ENCODE data around the gene CWC22.

Gene CWC22

GRCh38 chr2:179917272-179917671 lies 89.8 kb downstream of the CWC22 start:
- Histone ChIP-seq H3K4me3 (ENCODE audit: low read length) (no peak overlapping the region), H2BK120ac (ENCODE audit: low read depth, low read length) (no peak overlapping the region), H3K79me2 (ENCODE audit: control insufficient read depth, insufficient read depth, low read length) (no peaks in the 10 kb centered on the region), H3K18ac (ENCODE audit: low read length) (no peak overlapping the region), H3K36me3 (ENCODE audit: control insufficient read depth, insufficient read depth, low read length) (no peaks in the 10 kb centered on the region), H3K4ac (ENCODE audit: low read depth, low read length) (no peak overlapping the region), H3K79me1 (ENCODE audit: low read length) (no peaks in the 10 kb centered on the region), H3K4me2 (ENCODE audit: low read length) (no peak overlapping the region), H3K27me3 (ENCODE audit: insufficient read depth, low read length, poor library complexity) (no peaks in the 10 kb centered on the region), H3K23ac (ENCODE audit: low read length) (no peak overlapping the region), H4K5ac (ENCODE audit: low read length) (no peak overlapping the region), H4K8ac (ENCODE audit: low read depth, low read length) (no peak overlapping the region), H2AK5ac (ENCODE audit: low read length) (no peak overlapping the region), H3K4me1 (ENCODE audit: control insufficient read depth, low read depth, low read length) (no peaks in the 10 kb centered on the region), H3K56ac (ENCODE audit: low read length) (no peak overlapping the region), H2BK15ac (replicated peaks; ENCODE audit: low read depth) (no peak overlapping the region), H2BK5ac (ENCODE audit: low read length) (no peak overlapping the region), H3K27ac (ENCODE audit: low read depth, low read length) (no peak overlapping the region), H3K9ac (ENCODE audit: low read length) (no peak overlapping the region)
- DNase-seq: no peak

- H2BK5ac ChIP-seq (ENCODE audit: low read length): no peak overlapping the region
- no peak overlapping the region for H3K18ac ChIP-seq (ENCODE audit: low read length)
- H3K4ac ChIP-seq (ENCODE audit: low read depth, low read length): no peak overlapping the region
- H4K8ac ChIP-seq (ENCODE audit: low read depth, low read length): no peak overlapping the region
- H3K4me1 ChIP-seq (ENCODE audit: control insufficient read depth, low read depth, low read length): no peaks in the 10 kb centered on the region
- H3K23ac ChIP-seq (ENCODE audit: low read length): no peak overlapping the region
- H3K27ac ChIP-seq (ENCODE audit: low read depth, low read length): no peak overlapping the region
- no peak overlapping the region for H3K4me2 ChIP-seq (ENCODE audit: low read length)
- peak; percentile 27 for DNase-seq
- H2BK120ac ChIP-seq (ENCODE audit: low read depth, low read length): no peak overlapping the region
- no CpG with 5 or more reads among the region's 1 CpG for WGBS (ENCODE audit: extremely low coverage, insufficient coverage, low lambda C conversion rate)
- no peak overlapping the region for H3K9ac ChIP-seq (ENCODE audit: low read length)
- H2AK5ac ChIP-seq (ENCODE audit: low read length): no peak overlapping the region
- no peak overlapping the region for H3K56ac ChIP-seq (ENCODE audit: low read length)
- H3K36me3 ChIP-seq (ENCODE audit: control insufficient read depth, insufficient read depth, low read length): no peaks in the 10 kb centered on the region
- no peak overlapping the region for H4K5ac ChIP-seq (ENCODE audit: low read length)
- H3K79me2 ChIP-seq (ENCODE audit: control insufficient read depth, insufficient read depth, low read length): no peaks in the 10 kb centered on the region
- no peak overlapping the region for H3K4me3 ChIP-seq (ENCODE audit: low read length)
- no peaks in the 10 kb centered on the region for H3K79me1 ChIP-seq (ENCODE audit: low read length)
- H3K27me3 ChIP-seq (ENCODE audit: insufficient read depth, low read length, poor library complexity): no peaks in the 10 kb centered on the region
- H2BK15ac ChIP-seq (replicated peaks; ENCODE audit: low read depth): no peak overlapping the region
These were observed 91.6 kb downstream of the CWC22 start for GRCh38 chr2:179915395-179915992.

- no peak overlapping the region for H3K18ac ChIP-seq (ENCODE audit: low read length)
- no peak overlapping the region for H2BK120ac ChIP-seq (ENCODE audit: low read depth, low read length)
- no peak overlapping the region for H4K8ac ChIP-seq (ENCODE audit: low read depth, low read length)
- H2BK15ac ChIP-seq (replicated peaks; ENCODE audit: low read depth): no peak overlapping the region
- no peaks in the 10 kb centered on the region for H3K27me3 ChIP-seq (ENCODE audit: insufficient read depth, low read length, poor library complexity)
- H3K4me2 ChIP-seq (ENCODE audit: low read length): no peak overlapping the region
- no peak overlapping the region for H3K9ac ChIP-seq (ENCODE audit: low read length)
- no peaks in the 10 kb centered on the region for H3K79me2 ChIP-seq (ENCODE audit: control insufficient read depth, insufficient read depth, low read length)
- H2BK5ac ChIP-seq (ENCODE audit: low read length): no peak overlapping the region
- DNase-seq: no peak
- H4K5ac ChIP-seq (ENCODE audit: low read length): no peak overlapping the region
- H3K27ac ChIP-seq (ENCODE audit: low read depth, low read length): no peak overlapping the region
- no peak overlapping the region for H3K56ac ChIP-seq (ENCODE audit: low read length)
- H3K4me3 ChIP-seq (ENCODE audit: low read length): no peak overlapping the region
- no peak overlapping the region for H3K4ac ChIP-seq (ENCODE audit: low read depth, low read length)
- no peak overlapping the region for H2AK5ac ChIP-seq (ENCODE audit: low read length)
- no peaks in the 10 kb centered on the region for H3K4me1 ChIP-seq (ENCODE audit: control insufficient read depth, low read depth, low read length)
- no CpG with 5 or more reads among the region's 4 CpGs for WGBS (ENCODE audit: extremely low coverage, insufficient coverage, low lambda C conversion rate)
- no peaks in the 10 kb centered on the region for H3K79me1 ChIP-seq (ENCODE audit: low read length)
- no peaks in the 10 kb centered on the region for H3K36me3 ChIP-seq (ENCODE audit: control insufficient read depth, insufficient read depth, low read length)
- H3K23ac ChIP-seq (ENCODE audit: low read length): no peak overlapping the region
These were observed 93.3 kb downstream of the CWC22 start for GRCh38 chr2:179913809-179914208.

GRCh38 chr2:179911569-179911968 lies 95.5 kb downstream of the CWC22 start:
- DNase-seq: no peak
- Histone ChIP-seq H4K5ac (ENCODE audit: low read length) (no peak overlapping the region), H3K56ac (ENCODE audit: low read length) (no peak overlapping the region), H4K8ac (ENCODE audit: low read depth, low read length) (no peak overlapping the region), H3K4me3 (ENCODE audit: low read length) (no peak overlapping the region), H3K27ac (ENCODE audit: low read depth, low read length) (no peak overlapping the region), H3K79me1 (ENCODE audit: low read length) (no peaks in the 10 kb centered on the region), H3K9ac (ENCODE audit: low read length) (no peak overlapping the region), H3K79me2 (ENCODE audit: control insufficient read depth, insufficient read depth, low read length) (no peaks in the 10 kb centered on the region), H3K4me1 (ENCODE audit: control insufficient read depth, low read depth, low read length) (no peaks in the 10 kb centered on the region), H2BK5ac (ENCODE audit: low read length) (no peak overlapping the region), H2BK15ac (replicated peaks; ENCODE audit: low read depth) (no peak overlapping the region), H3K36me3 (ENCODE audit: control insufficient read depth, insufficient read depth, low read length) (no peaks in the 10 kb centered on the region), H3K18ac (ENCODE audit: low read length) (no peak overlapping the region), H2BK120ac (ENCODE audit: low read depth, low read length) (no peak overlapping the region), H2AK5ac (ENCODE audit: low read length) (no peak overlapping the region), H3K27me3 (ENCODE audit: insufficient read depth, low read length, poor library complexity) (no peaks in the 10 kb centered on the region), H3K4ac (ENCODE audit: low read depth, low read length) (no peak overlapping the region), H3K4me2 (ENCODE audit: low read length) (no peak overlapping the region), H3K23ac (ENCODE audit: low read length) (no peak overlapping the region)
- WGBS (ENCODE audit: extremely low coverage, insufficient coverage, low lambda C conversion rate): no CpG with 5 or more reads among the region's 3 CpGs

- Histone ChIP-seq H3K4me3 (ENCODE audit: low read length) (no peak overlapping the region), H3K9ac (ENCODE audit: low read length) (no peak overlapping the region), H3K27ac (ENCODE audit: low read depth, low read length) (no peak overlapping the region), H4K5ac (ENCODE audit: low read length) (no peak overlapping the region), H2BK120ac (ENCODE audit: low read depth, low read length) (no peak overlapping the region), H2AK5ac (ENCODE audit: low read length) (no peak overlapping the region), H3K79me2 (ENCODE audit: control insufficient read depth, insufficient read depth, low read length) (no peaks in the 10 kb centered on the region), H3K4ac (ENCODE audit: low read depth, low read length) (no peak overlapping the region), H3K27me3 (ENCODE audit: insufficient read depth, low read length, poor library complexity) (no peaks in the 10 kb centered on the region), H3K18ac (ENCODE audit: low read length) (no peak overlapping the region), H3K23ac (ENCODE audit: low read length) (no peak overlapping the region), H2BK5ac (ENCODE audit: low read length) (no peak overlapping the region), H3K56ac (ENCODE audit: low read length) (no peak overlapping the region), H2BK15ac (replicated peaks; ENCODE audit: low read depth) (no peak overlapping the region), H3K4me1 (ENCODE audit: control insufficient read depth, low read depth, low read length) (no peaks in the 10 kb centered on the region), H4K8ac (ENCODE audit: low read depth, low read length) (no peak overlapping the region), H3K4me2 (ENCODE audit: low read length) (no peak overlapping the region), H3K36me3 (ENCODE audit: control insufficient read depth, insufficient read depth, low read length) (no peaks in the 10 kb centered on the region), H3K79me1 (ENCODE audit: low read length) (no peaks in the 10 kb centered on the region)
- WGBS (ENCODE audit: extremely low coverage, insufficient coverage, low lambda C conversion rate): no CpG with 5 or more reads among the region's 3 CpGs
- DNase-seq: no peak
These were observed 96.4 kb downstream of the CWC22 start for GRCh38 chr2:179910735-179911113.
